ENCODE results near the gene PSMD8. TPM values are rescaled to one million over a fixed set of nuclear protein-coding genes. Genes with fewer than 3 reads are reported as not detected.
"Not testable (repeated sequence)": the region's sequence is repeated elsewhere in the genome, so short reads cannot be mapped to it uniquely, and the experiment has no call there.

The PSMD8 gene
- 147 TPM for total RNA-seq (ENCODE audit: insufficient read depth, low replicate concordance)

DNA sequence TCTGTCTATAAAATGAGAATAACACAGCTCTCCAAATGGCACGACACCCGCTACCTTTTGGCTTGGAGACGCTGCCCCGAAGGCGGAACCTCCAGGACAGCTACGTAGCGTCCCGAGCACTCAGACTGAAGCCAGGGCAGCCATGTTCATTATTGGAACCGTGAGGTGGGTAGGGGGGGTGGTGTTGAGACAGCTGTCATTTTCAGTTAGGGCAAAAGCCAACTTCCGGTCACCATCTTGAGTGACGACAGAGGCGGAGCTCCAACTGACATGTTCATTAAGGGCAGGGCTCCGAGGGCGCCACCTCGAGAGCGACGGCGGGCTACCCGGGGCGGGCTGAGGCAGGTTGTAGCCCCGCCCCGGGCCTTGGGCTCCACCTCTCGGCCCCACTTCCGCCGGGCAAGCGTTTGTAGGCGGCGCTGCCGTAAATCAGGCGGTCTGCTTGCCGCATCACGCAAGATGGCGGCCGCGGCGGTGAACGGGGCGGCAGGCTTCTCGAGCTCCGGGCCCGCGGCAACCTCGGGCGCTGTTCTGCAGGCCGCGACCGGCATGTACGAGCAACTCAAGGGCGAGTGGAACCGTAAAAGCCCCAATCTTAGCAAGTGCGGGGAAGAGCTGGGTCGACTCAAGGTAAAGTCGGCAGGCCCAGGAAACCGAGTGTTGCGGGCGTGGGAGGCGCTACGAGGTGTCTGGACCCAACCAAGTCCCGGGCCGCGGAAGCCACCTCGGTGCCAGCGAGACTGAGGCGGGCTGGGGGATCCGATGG lies at the start of gene PSMD8:
TSS of gene PSMD8 (plus strand) at position 240 of the 766 bp plus-strand sequence. CDS start at position 271, 31 bp downstream.
- DNase-seq (ENCODE audit: low spot score): peak; percentile 100

DNA sequence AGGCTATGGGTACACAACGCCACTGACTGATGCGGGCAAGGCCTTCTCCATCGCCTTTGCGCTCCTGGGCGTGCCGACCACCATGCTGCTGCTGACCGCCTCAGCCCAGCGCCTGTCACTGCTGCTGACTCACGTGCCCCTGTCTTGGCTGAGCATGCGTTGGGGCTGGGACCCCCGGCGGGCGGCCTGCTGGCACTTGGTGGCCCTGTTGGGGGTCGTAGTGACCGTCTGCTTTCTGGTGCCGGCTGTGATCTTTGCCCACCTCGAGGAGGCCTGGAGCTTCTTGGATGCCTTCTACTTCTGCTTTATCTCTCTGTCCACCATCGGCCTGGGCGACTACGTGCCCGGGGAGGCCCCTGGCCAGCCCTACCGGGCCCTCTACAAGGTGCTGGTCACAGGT lies 47.8 kb upstream of the PSMD8 start:
- no peak for DNase-seq (ENCODE audit: low spot score)

DNA sequence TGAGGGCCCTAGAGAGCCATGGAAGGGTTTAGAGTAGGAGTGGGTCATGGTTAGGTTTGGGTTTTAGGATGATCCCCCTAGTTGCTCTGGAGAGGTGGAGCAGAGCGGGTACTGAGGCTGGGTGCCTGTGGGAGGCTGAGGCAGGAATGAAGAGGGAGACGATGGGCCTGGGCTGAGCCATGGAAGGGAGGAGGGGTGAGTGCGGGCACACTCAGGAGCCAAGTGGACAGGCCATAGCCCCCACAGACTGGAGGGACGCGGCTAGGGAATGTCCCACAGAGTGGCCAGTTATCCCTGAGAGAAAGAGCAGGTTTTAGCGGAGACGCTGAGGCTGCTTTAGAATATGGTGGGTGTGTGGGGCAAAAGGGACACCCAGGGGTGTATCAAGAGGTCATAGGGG lies 44.7 kb upstream of the PSMD8 start:
- DNase-seq (ENCODE audit: low spot score): no peak

DNA sequence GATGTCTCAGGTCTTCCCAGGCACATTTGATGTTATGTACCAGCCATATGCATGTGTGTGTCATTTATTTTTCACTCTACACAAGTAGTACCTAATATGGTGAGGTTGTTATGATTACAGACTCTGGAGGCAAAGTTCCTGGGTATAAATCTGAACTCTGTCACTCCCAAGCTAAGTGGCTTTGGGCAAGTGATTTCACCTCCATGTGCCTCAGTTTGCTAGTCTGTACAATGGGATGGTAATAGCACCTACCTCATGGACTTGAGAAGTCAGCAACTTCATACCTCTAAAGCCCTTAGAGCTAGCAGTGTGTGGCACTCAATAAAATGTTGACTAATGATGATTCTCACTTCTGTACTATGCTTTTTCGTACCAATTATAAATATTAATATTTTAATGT lies 42.6 kb upstream of the PSMD8 start:
- DNase-seq (ENCODE audit: low spot score): no peak

DNA sequence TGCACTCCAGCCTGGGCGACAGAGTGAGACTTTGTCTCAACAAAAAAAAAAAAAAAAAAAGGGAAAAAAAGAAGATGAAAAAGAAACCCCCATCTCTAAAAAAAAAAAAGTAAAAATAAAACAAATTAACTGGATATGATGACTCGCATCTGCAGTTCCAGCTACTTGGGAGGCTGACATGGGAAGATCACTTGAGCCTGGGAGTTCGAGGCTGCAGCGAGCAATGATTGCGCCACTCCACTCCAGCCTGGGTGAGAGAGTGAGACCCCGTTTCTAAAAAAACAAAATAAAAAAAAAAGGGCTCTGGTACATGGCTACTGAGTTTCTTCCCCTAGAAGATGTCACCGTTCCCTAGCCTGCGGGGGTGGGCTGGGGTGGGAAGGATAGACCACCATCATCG lies 41.1 kb upstream of the PSMD8 start:
- DNase-seq (ENCODE audit: low spot score): no peak

DNA sequence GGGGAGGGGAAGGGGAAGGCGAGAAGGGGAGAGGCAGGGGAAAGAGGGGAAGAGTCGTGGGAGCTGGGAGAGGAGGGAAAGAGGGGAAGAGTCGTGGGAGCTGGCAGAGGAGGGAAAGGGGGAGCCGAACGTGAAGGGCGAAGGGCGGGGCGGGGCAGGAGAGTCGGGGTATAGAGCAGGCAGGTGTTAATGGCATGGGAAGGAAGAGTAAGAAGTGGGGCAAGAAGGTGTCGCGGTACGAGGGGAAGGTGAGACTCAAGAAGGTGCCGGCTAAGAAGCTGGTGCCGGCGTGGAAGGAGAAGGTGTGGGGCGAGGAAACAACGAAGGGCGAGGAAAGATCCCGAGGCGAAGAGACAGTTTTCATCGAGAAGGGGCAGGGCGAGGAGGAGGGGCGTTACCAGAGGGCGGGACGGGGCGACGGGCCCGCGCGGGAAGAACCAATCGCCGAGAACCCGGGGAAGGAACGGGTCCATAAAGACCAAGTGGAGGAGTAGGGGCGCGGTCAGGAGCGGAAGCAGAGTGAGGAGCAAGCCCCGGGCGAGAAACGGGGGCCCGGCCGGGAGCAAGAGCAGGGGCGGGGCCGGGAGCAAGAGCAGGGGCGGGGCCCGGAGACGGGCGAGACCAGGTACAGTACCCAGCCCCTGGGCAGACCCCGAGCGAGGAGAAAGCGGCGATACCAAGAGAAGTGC lies 38.3 kb upstream of the PSMD8 start:
- DNase-seq (ENCODE audit: low spot score): peak; percentile 99

DNA sequence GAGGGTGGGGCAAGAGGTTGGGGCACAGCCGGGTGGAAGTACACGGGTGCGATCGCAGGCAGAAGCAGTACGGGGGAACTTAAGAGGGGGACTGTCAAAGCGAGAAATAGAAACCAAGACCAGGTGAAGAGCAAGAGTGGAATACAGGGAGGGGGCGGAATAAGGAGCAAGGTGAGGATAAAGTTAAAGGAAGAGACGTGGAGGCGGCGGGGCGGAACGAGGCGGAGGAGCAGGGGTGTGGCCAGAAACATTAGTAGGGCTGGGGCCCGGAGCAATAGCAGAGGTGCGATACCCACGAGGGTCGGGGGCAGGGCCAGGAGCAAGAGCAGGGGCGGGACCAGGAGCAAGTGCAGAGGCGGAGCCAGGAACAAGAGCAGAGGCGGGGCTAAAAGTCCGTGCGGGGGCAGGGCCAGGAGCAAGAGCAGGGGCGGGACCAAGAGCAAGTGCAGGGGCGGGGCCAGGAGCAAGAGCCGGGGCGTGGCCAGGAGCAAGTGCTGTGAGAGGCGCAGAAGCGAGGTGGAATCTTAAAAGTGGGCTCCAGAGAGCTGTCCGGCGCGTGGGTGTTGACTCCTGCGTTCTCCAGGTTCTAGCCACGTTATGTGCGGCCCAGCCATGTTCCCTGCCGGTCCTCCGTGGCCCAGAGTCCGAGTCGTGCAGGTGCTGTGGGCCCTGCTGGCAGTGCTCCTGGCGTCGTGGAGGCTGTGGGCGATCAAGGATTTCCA lies 37.6 kb upstream of the PSMD8 start:
- DNase-seq (ENCODE audit: low spot score): peak; percentile 93

DNA sequence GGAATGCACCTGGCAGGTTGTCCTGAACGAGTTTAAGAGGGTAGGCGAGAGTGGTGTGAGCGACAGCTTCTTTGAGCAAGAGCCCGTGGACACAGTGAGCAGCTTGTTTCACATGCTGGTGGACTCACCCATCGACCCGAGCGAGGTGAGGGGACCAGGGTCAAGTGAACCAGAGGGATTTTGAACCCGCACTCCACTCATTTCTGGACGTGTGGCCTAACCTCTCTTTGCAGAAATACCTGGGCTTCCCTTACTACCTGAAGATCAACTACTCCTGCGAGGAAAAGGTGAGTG lies 37.1 kb upstream of the PSMD8 start:
- no peak for DNase-seq (ENCODE audit: low spot score)

DNA sequence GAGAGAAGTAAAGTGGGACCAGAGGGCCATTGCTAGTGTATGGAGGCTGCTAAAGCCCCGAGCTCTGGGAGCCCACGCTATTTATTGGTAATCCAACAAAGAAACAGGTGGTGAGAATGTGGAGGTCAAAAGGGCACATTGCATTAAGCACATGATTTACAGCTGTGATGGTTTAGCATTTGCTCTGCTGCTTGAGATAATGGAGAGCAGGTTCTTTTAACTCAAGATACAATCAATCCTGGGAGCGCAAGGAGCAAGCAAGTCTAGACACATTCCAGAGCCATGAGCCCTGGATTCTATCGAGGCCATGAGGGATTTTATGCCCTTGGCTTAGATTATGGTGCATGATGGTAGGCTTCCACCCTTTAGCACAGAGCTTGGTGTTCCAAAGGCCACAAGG lies 35.4 kb upstream of the PSMD8 start:
- not testable (repeated sequence) for DNase-seq (ENCODE audit: low spot score)

DNA sequence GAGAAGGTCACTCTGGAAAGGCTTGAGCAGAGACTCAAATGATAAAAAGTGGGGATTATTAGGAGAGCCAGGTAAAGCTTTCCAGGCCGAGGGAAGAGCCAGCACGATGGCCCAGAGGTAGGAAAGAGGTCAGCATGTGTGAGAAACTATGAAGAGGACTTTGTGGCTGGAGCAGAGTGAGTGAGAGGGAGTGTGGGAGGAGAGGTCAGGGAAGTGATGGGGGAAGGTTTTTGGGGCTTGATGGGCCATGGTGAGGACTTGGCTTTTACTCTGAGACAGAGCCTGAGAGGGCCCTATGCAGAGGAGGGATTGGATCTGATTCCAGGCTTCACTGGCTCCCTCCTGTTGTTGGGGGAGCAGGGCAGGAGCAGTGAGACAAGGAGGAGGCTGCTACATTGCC lies 33.4 kb upstream of the PSMD8 start:
- DNase-seq (ENCODE audit: low spot score): no peak

DNA sequence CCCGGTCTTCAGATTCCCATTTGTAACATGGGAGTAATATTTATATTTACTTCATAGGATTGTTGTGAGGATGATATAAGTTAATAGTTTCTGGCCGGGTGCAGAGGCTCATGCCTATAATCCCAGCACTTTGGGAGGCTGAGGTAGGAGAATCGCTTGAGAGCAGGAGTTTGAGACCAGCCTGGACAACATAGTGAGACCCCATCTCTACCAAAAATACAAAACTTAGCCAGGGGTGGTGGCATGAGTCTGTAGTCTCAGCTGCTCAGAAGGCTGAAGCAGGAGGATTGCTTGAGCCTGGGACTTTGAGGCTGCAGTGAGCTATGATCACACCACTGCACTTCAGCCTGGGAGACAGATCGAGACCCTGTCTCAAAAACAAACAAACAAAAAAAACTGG lies 27.5 kb upstream of the PSMD8 start:
- no peak for DNase-seq (ENCODE audit: low spot score)

DNA sequence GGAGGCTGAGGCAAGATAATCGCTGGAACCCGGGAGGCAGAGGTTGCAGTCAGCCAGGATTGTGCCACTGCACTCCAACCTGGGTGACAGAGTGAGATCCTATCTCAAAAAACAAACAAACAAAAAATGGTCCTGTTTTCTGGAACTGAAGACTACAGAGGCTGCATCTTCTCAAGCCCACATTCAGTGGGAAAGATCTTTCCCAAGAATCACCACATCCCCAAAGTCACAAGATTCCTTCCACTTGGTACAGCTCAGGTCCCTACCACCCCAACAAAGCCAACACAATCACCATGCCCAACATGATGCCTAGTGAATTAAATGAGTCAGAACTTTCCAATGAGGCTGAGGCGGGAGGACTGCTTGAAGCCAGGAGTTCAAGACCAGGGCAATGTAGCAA lies 23.5 kb upstream of the PSMD8 start:
- DNase-seq (ENCODE audit: low spot score): no peak

DNA sequence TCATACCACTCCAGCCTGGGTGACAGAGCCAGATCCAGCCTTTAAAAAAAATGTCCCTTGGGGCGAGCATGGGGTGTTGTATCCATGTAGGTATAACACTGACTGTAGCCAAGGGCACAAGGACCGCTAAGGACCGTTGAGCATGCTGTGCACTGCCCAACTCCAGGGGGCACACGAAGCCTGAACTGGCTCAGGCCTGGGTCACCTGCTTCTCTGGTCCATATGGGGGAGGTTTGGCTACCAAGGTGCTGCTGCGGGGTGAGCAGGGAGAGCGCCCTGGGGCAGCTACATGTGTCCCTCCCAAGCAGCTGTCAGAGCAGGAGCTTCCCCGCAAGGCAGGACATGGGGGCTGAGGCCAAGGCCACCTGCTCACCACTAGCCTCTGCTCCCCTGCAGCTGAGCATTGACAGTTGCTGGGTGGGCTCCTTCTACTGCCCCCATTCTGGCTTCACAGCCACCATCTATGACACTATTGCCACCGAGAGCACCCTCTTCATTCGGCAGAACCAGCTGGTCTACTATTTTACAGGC lies 22.4 kb upstream of the PSMD8 start:
- no peak for DNase-seq (ENCODE audit: low spot score)

DNA sequence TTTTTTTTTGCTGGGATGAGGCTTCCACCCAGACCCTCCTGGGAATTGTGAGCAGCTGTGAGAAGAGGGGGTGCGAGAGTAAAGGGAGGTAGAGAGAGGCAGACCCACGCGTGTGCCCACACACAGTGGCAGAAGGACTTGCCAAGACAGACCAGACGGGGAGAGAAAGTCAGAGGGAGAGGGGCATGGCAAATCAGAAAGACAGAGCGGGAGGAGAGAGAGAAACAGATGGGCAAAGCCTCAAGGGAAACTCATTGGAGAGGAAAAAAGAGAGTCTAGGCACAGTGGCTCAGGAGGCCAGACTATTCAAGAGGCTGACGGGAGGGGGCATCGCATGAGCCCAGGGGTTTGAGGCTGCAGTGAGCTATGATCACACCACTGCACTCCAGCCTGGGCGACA lies 21.8 kb upstream of the PSMD8 start:
- DNase-seq (ENCODE audit: low spot score): no peak

DNA sequence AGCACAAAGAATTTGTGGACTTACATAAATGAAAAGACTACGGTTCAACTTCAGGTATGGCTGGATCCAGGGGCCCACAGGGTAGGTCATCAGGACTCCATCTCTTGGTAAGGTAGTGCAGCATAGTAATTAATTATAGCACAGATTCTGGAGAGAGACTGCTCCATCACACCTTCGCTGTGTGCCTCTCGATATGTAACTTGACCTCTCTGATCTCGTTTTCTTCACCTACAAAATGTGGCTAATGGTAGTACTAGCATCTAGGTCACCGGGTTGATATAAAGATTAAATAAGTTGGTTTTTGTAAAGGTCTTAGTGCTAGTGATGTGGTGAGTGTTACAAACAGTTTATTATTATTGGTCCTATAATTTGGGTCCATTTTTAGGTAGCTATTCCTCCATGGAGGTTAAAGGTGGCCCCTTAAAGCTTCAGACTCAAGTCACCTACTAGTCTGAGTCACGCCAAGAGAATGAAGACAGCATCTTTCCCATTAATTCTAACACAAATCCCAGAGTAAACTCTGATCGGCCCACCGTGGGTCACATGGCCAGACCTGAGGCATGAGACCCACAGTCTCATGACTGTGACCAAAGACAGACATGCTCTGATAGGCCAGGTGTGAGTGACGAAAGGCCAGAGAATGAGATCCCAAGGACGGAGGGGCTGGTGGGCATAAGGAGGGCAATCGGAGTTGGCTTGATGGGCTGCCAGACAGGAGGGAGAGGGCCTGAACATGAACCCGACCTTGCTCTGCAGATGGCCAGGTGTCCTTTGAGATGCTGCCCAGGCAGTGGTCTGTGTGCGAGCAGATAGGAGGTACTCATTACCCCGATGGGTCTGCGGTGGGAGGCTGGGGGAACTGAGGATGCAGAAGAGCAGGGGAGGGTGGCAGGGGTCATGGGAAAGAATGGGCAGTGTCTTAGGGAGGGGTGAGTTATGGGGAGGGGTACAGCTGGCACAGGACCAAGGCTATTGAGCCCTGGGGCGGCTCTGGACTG lies 18.3 kb upstream of the PSMD8 start:
- DNase-seq (ENCODE audit: low spot score): no peak

DNA sequence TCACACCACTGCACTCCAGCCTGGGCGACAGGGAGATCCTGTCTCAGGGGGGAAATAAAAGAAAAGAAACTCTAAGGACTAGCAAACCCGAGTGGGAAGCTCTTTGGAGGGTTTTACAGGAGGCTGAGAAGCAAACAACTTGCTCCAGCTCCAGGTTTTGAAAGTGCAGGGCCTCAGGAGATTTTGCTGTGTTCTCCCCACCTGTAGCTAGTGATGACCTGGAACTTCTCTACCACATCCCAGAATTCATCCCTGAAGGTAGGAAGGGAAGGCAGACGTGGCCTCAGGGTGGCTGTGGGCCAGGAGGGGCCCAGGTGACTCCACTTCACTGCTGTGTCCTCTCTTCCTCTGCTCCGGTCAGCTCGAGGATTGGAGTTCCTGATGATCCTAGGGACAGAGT lies 16.3 kb upstream of the PSMD8 start:
- no peak for DNase-seq (ENCODE audit: low spot score)

DNA sequence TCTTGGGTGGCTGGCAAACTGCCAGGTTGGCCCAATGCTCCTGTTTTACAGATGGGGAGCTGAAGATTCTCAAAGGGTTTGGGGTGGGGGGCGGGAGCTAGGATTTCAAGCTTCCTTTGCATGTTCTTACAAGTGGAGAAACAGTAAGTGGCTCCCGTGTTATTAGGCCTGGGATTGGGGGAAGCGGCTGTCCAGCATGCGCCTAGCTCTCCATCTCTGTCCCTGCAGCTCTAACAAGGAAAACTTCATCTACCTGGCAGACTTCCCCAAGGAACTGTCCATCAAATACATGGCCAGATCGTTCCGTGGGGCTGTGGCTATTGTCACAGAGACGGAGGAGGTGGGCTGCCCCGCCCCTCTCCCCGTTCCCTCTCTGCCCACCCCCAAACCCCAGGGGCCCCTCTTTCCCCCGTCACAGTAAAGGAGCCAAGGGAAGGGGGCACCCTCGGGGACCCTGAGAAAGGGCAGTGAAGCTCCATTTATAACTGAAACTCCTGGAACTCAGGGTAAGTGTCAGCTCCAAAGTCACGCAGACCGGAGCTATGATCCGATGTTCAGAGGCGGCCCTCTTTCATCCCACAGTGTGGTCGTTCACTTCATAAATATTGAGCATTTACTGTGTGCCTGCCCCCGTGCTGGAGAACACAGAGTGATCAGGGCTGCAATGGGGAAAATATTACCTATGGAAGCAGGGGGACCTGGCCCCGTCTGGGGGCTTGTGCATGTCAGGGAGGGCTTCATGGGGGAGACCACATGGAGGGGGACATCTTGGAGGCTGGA lies 14.9 kb upstream of the PSMD8 start:
- DNase-seq (ENCODE audit: low spot score): no peak

DNA sequence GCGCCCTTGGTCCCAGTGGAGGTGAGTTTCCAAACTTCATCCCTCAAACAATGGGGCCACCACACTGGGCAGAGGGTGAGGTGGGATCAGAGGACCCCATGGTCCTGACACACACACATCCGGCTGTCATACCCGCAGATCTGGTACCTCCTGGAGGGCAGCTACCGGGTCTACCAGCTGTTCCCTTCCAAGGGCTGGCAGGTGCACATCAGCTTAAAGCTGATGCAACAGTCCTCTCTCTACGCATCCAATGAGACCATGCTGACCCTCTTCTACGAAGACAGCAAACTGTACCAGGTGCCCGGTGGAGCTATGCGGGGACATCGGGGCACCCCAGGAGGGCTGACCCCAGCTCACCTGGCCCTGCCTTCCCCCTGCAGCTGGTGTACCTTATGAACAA lies 14.0 kb upstream of the PSMD8 start:
- DNase-seq (ENCODE audit: low spot score): no peak

DNA sequence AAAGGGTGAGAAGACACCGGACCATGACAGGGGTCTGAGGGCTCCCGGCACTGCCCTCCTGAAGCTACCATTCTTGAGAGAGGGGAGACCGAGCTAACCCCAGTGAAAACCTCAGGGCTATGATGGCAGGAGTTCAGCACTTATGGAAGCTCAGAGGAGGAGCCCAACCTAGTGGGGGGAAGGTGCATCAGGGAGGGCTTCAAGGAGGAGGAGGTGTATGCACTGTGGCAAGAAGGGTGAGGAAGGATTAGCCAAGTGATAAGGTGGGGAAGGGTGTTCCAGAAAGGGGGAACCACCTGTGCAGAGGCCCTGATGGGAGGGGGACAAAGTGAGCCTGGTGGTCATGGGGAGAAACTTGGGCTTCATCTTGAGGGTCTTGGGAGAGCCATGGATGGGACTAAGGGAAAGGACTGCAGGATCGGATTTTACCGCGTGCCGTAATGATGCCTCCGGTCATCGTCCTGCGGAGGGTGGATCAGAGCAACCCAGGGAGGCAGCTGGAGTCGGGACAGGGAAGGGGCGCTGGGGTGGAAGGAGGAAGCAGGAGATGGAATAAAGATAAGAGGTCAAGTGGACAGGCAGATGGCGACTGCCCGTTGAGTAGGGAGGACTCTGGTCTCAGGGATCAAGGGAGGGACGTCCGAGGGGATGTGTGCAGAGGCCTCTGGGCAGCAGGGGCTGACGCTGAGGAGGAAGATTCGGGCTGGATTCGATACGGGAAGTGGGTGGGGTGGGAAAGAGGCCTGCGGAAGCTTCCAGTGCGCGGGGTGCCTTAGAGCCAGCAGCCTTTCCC lies 13.3 kb upstream of the PSMD8 start:
- DNase-seq (ENCODE audit: low spot score): no peak

DNA sequence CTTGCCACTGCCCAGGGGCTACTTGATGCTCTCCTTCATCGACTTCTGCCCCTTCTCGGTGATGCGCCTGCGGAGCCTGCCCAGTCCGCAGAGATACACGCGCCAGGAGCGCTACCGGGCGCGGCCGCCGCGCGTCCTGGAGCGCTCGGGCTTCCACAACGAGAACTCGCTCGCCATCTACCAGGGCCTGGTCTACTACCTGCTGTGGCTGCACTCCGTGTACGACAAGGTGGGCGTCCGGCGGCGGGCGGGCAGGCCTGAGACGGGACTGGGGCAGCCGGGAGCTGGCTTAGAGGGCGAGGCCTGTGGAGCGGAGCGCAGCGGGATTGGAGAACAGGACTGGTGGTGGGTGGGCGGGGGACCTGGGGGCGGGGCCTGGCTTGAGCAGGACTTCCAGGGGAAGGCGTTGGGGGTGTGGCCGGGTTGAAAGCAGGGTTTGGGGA lies 12.7 kb upstream of the PSMD8 start:
- peak; percentile 78 for DNase-seq (ENCODE audit: low spot score)

Measured in umbilical cord (tissue), 2 donors.